ENCODE results near the gene CBY1. TPM values are rescaled to one million over a fixed set of nuclear protein-coding genes. Genes with fewer than 3 reads are reported as not detected.

The CBY1 gene
- total and polyA plus RNA-seq, 2 donors (not counting 1 experiment from before 2014, with no cell fraction given) = 6.0 to 20.7 TPM

GRCh38 chr22:38716271-38716670 is 59.8 kb downstream of the CBY1 start:
- H3K4me3 Mint-ChIP-seq = no peak overlapping the region
- ChIA-PET CTCF (no interaction called here), POLR2A (interaction anchor here (0.6 kb wide), 1 partner anchor 214 kb away, joined by 7 read pairs; no protein-coding TSS in a partner anchor)
- TF ChIP-seq CTCF (IDR thresholded peaks at IDR 0.05) (no peak), EZH2 (IDR thresholded peaks at IDR 0.05; ENCODE audit: borderline replicate concordance, insufficient read depth, low read depth, low read length, poor library complexity, severe bottlenecking) (no peak)
- no peak overlapping the region for H3K4me3 ChIP-seq (ENCODE audit: control extremely low read depth in 1 of 5, extremely low read depth in 1 of 5, insufficient read depth in 1 of 5, low read depth in 2 of 5, low read length in 4 of 5)
- ATAC-seq (ENCODE audit: low read depth) (no peak), DNase-seq (no peak)
- no peak overlapping the region for H2AFZ ChIP-seq (ENCODE audit: insufficient read depth, low read depth, low read length, poor library complexity, severe bottlenecking)
- H3K4me1 ChIP-seq (ENCODE audit: control insufficient read depth in 2 of 2, insufficient read depth in 2 of 2, low read length in 2 of 2) = peaks cover 7% of the 10 kb centered on the region in 2 donors
- no peaks in the 10 kb centered on the region for H3K27me3 ChIP-seq (replicated peaks in 1 of 4; ENCODE audit: control extremely low read depth in 1 of 4, control insufficient read depth in 3 of 4, insufficient read depth in 4 of 4, low read length in 3 of 4)
- no peaks in the 10 kb centered on the region for H3K9me3 Mint-ChIP-seq (ENCODE audit: insufficient read depth)
- H3K79me2 ChIP-seq (ENCODE audit: control insufficient read depth, insufficient read depth, low read length) = peaks cover 72% of the 10 kb centered on the region
- intact Hi-C loops (cut with micrococcal nuclease) = no loop called here
- no peak overlapping the region for H3K27ac Mint-ChIP-seq
- peaks cover 33% of the 10 kb centered on the region for H3K4me1 Mint-ChIP-seq
- no peaks in the 10 kb centered on the region for H3K9me3 ChIP-seq (ENCODE audit: control extremely low read depth in 1 of 3, control insufficient read depth in 2 of 3, insufficient read depth in 1 of 3, low read length in 2 of 3)
- H3K36me3 ChIP-seq (replicated peaks in 1 of 2; ENCODE audit: control extremely low read depth in 1 of 2, control insufficient read depth in 1 of 2, extremely low read depth in 1 of 2, insufficient read depth in 2 of 2, low read length in 1 of 2) = peaks cover 0 to 61% of the 10 kb centered on the region in 2 experiments
- 97% methylated on average over 10 of the region's 10 CpGs for WGBS (ENCODE audit: insufficient coverage)
- H3K4me2 ChIP-seq (replicated peaks; ENCODE audit: low read depth, low read length, poor library complexity, severe bottlenecking) = no peak overlapping the region
- no peaks in the 10 kb centered on the region for H3K27me3 Mint-ChIP-seq
- no peak overlapping the region for H3K27ac ChIP-seq (ENCODE audit: low read length in 2 of 2)
- no peak overlapping the region for H3K9ac ChIP-seq (ENCODE audit: low read length)
- H4K20me1 ChIP-seq (ENCODE audit: control insufficient read depth, insufficient read depth, low read length, poor library complexity, severe bottlenecking) = peaks cover 68% of the 10 kb centered on the region

- peaks cover 62% of the 10 kb centered on the region for H4K20me1 ChIP-seq (ENCODE audit: control insufficient read depth, insufficient read depth, low read length, poor library complexity, severe bottlenecking)
- no peak for TF ChIP-seq EZH2 (IDR thresholded peaks at IDR 0.05; ENCODE audit: borderline replicate concordance, insufficient read depth, low read depth, low read length, poor library complexity, severe bottlenecking)
- no peak for TF ChIP-seq CTCF (IDR thresholded peaks at IDR 0.05)
- ATAC-seq (ENCODE audit: low read depth) = no peak
- intact Hi-C loops (cut with micrococcal nuclease) = no loop called here
- H3K27ac Mint-ChIP-seq = no peak overlapping the region
- H3K4me3 Mint-ChIP-seq = no peak overlapping the region
- H3K9me3 Mint-ChIP-seq (ENCODE audit: insufficient read depth) = no peaks in the 10 kb centered on the region
- H3K4me3 ChIP-seq (ENCODE audit: control extremely low read depth in 1 of 5, extremely low read depth in 1 of 5, insufficient read depth in 1 of 5, low read depth in 2 of 5, low read length in 4 of 5) = no peak overlapping the region
- no peaks in the 10 kb centered on the region for H3K27me3 Mint-ChIP-seq
- peaks cover 7% of the 10 kb centered on the region in 2 donors for H3K4me1 ChIP-seq (ENCODE audit: control insufficient read depth in 2 of 2, insufficient read depth in 2 of 2, low read length in 2 of 2)
- H3K4me2 ChIP-seq (replicated peaks; ENCODE audit: low read depth, low read length, poor library complexity, severe bottlenecking) = no peak overlapping the region
- no peak overlapping the region for H2AFZ ChIP-seq (ENCODE audit: insufficient read depth, low read depth, low read length, poor library complexity, severe bottlenecking)
- peaks cover 66% of the 10 kb centered on the region for H3K79me2 ChIP-seq (ENCODE audit: control insufficient read depth, insufficient read depth, low read length)
- no peak overlapping the region for H3K27ac ChIP-seq (ENCODE audit: low read length in 2 of 2)
- H3K9ac ChIP-seq (ENCODE audit: low read length) = no peak overlapping the region
- 95% methylated on average over 9 of the region's 9 CpGs for WGBS (ENCODE audit: insufficient coverage)
- H3K4me1 Mint-ChIP-seq = peaks cover 32% of the 10 kb centered on the region
- ChIA-PET CTCF (no interaction called here), POLR2A (interaction anchor here (0.6 kb wide), 1 partner anchor 214 kb away, joined by 7 read pairs; no protein-coding TSS in a partner anchor)
- no peak for DNase-seq
- no peaks in the 10 kb centered on the region for H3K27me3 ChIP-seq (replicated peaks in 1 of 4; ENCODE audit: control extremely low read depth in 1 of 4, control insufficient read depth in 3 of 4, insufficient read depth in 4 of 4, low read length in 3 of 4)
- H3K9me3 ChIP-seq (ENCODE audit: control extremely low read depth in 1 of 3, control insufficient read depth in 2 of 3, insufficient read depth in 1 of 3, low read length in 2 of 3) = no peaks in the 10 kb centered on the region
- H3K36me3 ChIP-seq (replicated peaks in 1 of 2; ENCODE audit: control extremely low read depth in 1 of 2, control insufficient read depth in 1 of 2, extremely low read depth in 1 of 2, insufficient read depth in 2 of 2, low read length in 1 of 2) = peaks cover 0 to 66% of the 10 kb centered on the region in 2 experiments
Observed at GRCh38 chr22:38716826-38717225, 60.4 kb downstream of the CBY1 start.

Measured in B cell (primary cell).